B cell (primary cell): ENCODE results near the gene HOXA5. TPM values are rescaled to one million over a fixed set of nuclear protein-coding genes. Genes with fewer than 3 reads are reported as not detected.
A peak's percentile ranks its signal among the peaks of the same experiment; 100 is the strongest.

Experiments
- ATAC-seq: fragments of 200-7000 bp; cut with Tn5 transposase; one replicate; pipeline ENCODE4 v1.10.0; 2021; ENCODE audit warnings: low read depth, mild to moderate bottlenecking, moderate number of reproducible peaks, moderate library complexity
- CTCF ChIA-PET: fragments of 350-600 bp; sonication (Branson Sonifier 250); formaldehyde crosslinking; loops from one replicate; lab custom pipeline; 2021; ENCODE audit warnings: antibody characterized with exemption, inconsistent platforms; lab: Charles Lee
- POLR2A ChIA-PET: fragments of 350-600 bp; sonication (Branson Sonifier 250); formaldehyde crosslinking; loops from one replicate; lab custom pipeline; 2021; ENCODE audit warnings: antibody characterized with exemption; lab: Charles Lee
- DNase-seq: peaks from one replicate; pipeline ENCODE4 v3.0.0; 2013
- H2AFZ ChIP-seq: 2 replicates; pipeline ENCODE4 v1.6.1; 2012; ENCODE audit warnings: mild to moderate bottlenecking, low read depth, low read length; ENCODE audit not compliant: insufficient read depth, poor library complexity, severe bottlenecking
- H3K27ac ChIP-seq, 2 donors: 1 replicate in 1 of 2; 2 replicates in 1 of 2; pipeline ENCODE4 v1.5.1; 2012 to 2013; ENCODE audit warnings: low read length in 2 of 2, mild to moderate bottlenecking in 2 of 2, moderate library complexity in 1 of 2
- H3K27me3 ChIP-seq, 4 experiments: fragments of 200-600 bp in 1 of 4; sonication (generic) in 1 of 4; replicated peaks in 1 of 4; 1 replicate in 2 of 4; 2 replicates in 2 of 4; pipeline versions ENCODE4 v1.6.1 to v1.7.0; 2013 to 2016; ENCODE audit warnings: low read length in 3 of 4, mild to moderate bottlenecking in 2 of 4, mixed read lengths in 1 of 4, moderate library complexity in 1 of 4; ENCODE audit not compliant: insufficient read depth in 4 of 4, control insufficient read depth in 3 of 4; ENCODE audit errors: control extremely low read depth in 1 of 4
- H3K36me3 ChIP-seq, 2 experiments: replicated peaks in 1 of 2; 1 replicate in 1 of 2; 2 replicates in 1 of 2; pipeline versions ENCODE4 v1.6.1 to v1.7.1; 2013; ENCODE audit warnings: low read length in 1 of 2; ENCODE audit not compliant: insufficient read depth in 2 of 2, control insufficient read depth in 1 of 2; ENCODE audit errors: control extremely low read depth in 1 of 2, extremely low read depth in 1 of 2
- H3K4me1 ChIP-seq, 2 donors: fragments of 200-600 bp in 1 of 2; sonication (generic) in 1 of 2; 1 replicate in 1 of 2; 2 replicates in 1 of 2; pipeline versions ENCODE4 v1.5.1 to v1.6.1; 2013 to 2017; ENCODE audit warnings: low read length in 2 of 2; ENCODE audit not compliant: control insufficient read depth in 2 of 2, insufficient read depth in 2 of 2
- H3K4me2 ChIP-seq: replicated peaks from 2 replicates; pipeline ENCODE3; 2012; ENCODE audit warnings: mild to moderate bottlenecking, low read depth, low read length; ENCODE audit not compliant: poor library complexity, severe bottlenecking
- H3K4me3 ChIP-seq, 5 experiments: fragments of 200-600 bp in 1 of 5; sonication (generic) in 1 of 5; 1 replicate in 3 of 5; 2 replicates in 2 of 5; pipeline versions ENCODE4 v1.5.1 to v1.7.0; 2011 to 2016; ENCODE audit warnings: low read length in 4 of 5, mild to moderate bottlenecking in 4 of 5, low read depth in 2 of 5, control low read depth in 1 of 5, moderate library complexity in 1 of 5; ENCODE audit not compliant: insufficient read depth in 1 of 5; ENCODE audit errors: control extremely low read depth in 1 of 5, extremely low read depth in 1 of 5
- H3K79me2 ChIP-seq: fragments of 200-600 bp; sonication (generic); one replicate; pipeline ENCODE4 v1.6.0; 2016; ENCODE audit warnings: low read length; ENCODE audit not compliant: control insufficient read depth, insufficient read depth
- H3K9ac ChIP-seq: fragments of 200-600 bp; sonication (generic); 2 replicates; pipeline ENCODE4 v1.6.1; 2017; ENCODE audit warnings: mild to moderate bottlenecking, low read length, moderate library complexity
- H3K9me3 ChIP-seq, 3 donors: one replicate each; pipeline versions ENCODE4 v1.6.1 to v1.7.1; 2013; ENCODE audit warnings: low read length in 2 of 3; ENCODE audit not compliant: control insufficient read depth in 2 of 3, insufficient read depth in 1 of 3; ENCODE audit errors: control extremely low read depth in 1 of 3
- H4K20me1 ChIP-seq: 2 replicates; pipeline ENCODE4 v1.6.0; 2012; ENCODE audit warnings: mild to moderate bottlenecking, low read length; ENCODE audit not compliant: insufficient read depth, control insufficient read depth, poor library complexity, severe bottlenecking
- H3K27ac Mint-ChIP-seq: one replicate; pipeline ENCODE4 v1.8.0; 2021; ENCODE audit warnings: mixed read lengths
- H3K27me3 Mint-ChIP-seq: one replicate; pipeline ENCODE4 v1.8.0; 2021; ENCODE audit warnings: mixed read lengths
- H3K4me1 Mint-ChIP-seq: one replicate; pipeline ENCODE4 v1.8.0; 2021; ENCODE audit warnings: mixed read lengths
- H3K4me3 Mint-ChIP-seq: one replicate; pipeline ENCODE4 v1.8.0; 2021; ENCODE audit warnings: mixed read lengths
- H3K9me3 Mint-ChIP-seq: one replicate; pipeline ENCODE4 v1.8.0; 2022; ENCODE audit warnings: mixed read lengths; ENCODE audit not compliant: insufficient read depth
- CTCF ChIP-seq: fragments of 200-600 bp; IDR thresholded peaks from one replicate; pipeline ENCODE4 v1.8.0; 2022; ENCODE audit warnings: antibody characterized with exemption, mild to moderate bottlenecking
- EZH2 ChIP-seq: IDR thresholded peaks from 2 replicates; pipeline ENCODE4 v1.6.1; 2012; ENCODE audit warnings: borderline replicate concordance, low read depth, mild to moderate bottlenecking, moderate library complexity, low read length; ENCODE audit not compliant: insufficient read depth, poor library complexity, severe bottlenecking
- WGBS: methylation state at CpG from one replicate; pipeline ENCODE4 v1.1.5; 2013; ENCODE audit warnings: missing lambda C conversion rate; ENCODE audit not compliant: insufficient coverage; 5-methylcytosine and 5-hydroxymethylcytosine counted together
- intact Hi-C: fragments of 100-400 bp; cut with micrococcal nuclease; formaldehyde crosslinking; loops from one replicate; pipeline ENCODE4 v1.10.0; 2022
- polyA plus RNA-seq: library from polyadenylated mRNA; depleted of rRNA; stranded (reverse); fragments of >200 nt; gene quantifications from 2 replicates; pipeline ENCODE4 v1.2.3, GENCODE V29; 2012
- total RNA-seq, 2 donors: library from RNA; stranded (reverse); fragments of 120-200 nt in 1 of 2; gene quantifications; 1 replicate in 1 of 2; 2 replicates in 1 of 2; pipeline versions ENCODE4 v1.2.3 to v1.2.4, GENCODE V29; 2013 to 2022

The HOXA5 gene
- total and polyA plus RNA-seq, 2 donors (not counting 1 experiment from before 2014, with no cell fraction given) = not detected

DNA sequence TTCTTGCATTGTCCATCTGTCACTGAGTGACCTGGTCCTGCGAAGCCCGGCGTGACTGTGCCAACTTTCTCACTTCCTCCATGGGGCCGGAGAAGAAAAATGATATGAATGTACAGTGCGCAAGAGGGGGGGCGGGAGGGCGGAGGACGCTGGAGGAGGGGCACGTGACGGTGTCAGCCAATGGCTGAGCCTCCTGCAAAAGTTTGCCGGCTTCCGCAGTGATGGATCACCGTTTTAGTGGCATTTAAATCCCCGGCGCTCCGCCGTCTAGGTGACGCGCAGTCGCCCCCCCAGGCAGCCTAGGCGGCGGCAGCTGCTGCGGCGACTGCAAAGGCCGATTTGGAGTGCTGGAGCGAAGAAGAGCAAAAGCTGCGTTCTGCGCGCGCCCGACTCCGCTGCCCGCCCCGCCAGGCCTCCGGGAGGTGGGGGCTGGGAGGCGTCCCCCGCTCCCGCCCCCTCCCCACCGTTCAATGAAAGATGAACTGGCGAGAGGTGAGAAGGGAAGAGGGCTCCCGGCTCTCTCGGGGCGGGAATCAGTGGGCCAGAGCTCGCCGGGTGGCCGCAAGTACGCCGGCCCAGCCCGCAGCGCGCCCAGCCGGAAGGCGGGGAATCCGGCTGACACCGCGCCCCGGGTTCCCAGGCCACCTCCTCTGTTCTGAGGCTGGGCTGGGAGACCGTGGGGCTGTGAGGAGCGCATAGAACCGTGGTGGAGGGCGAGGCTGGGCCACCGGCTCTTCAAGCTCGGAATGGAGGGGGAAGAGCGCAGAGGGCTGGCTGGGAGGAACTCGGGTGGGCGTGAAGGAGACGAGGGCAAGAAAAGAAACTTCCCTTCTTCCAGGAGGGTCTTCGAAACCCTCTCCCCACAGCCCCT is 47.3 kb downstream of the HOXA5 start, which contains the start of gene HOXA1:
HOXA1 (minus strand) TSS at position 104 of the 871 bp plus-strand sequence; CDS start at position 16, 88 bp downstream.
- H3K36me3 ChIP-seq = no peaks in the 10 kb centered on the region
- intact Hi-C loops = loop anchor here (1.0 to 5.0 kb wide), 6 partner anchors 35 to 1234 kb away; partner anchors contain the start of gene SKAP2
- WGBS = under 1% methylated on average over 50 of the region's 68 CpGs
- H3K27me3 ChIP-seq = peaks cover 2 to 79% (median 46%) of the 10 kb centered on the region in 4 experiments
- H3K4me2 ChIP-seq = peak within 1 kb of the TSS; percentile 97
- ChIA-PET POLR2A (interaction anchor here (0.6 kb wide), 1 partner anchor 433 kb away, joined by 5 read pairs; no protein-coding TSS in a partner anchor), CTCF (interaction anchor here (0.7 to 1.0 kb wide), 5 partner anchors 55 to 415 kb away, joined by 3 to 4 read pairs (median 3); no protein-coding TSS in a partner anchor)
- H3K9ac ChIP-seq = peak within 1 kb of the TSS; percentile 91
- no peaks in the 10 kb centered on the region for H3K79me2 ChIP-seq
- peaks cover 0 to 21% (median 0%) of the 10 kb centered on the region in 3 donors for H3K9me3 ChIP-seq
- no peak for TF ChIP-seq EZH2
- no peak for TF ChIP-seq CTCF
- H2AFZ ChIP-seq = peak within 1 kb of the TSS; percentile 93
- Mint-ChIP-seq H3K27me3 (peaks cover 59% of the 10 kb centered on the region), H3K27ac (peak within 1 kb of the TSS; percentile 73), H3K9me3 (no peaks in the 10 kb centered on the region), H3K4me1 (peaks cover 32% of the 10 kb centered on the region), H3K4me3 (peak within 1 kb of the TSS; percentile 88)
- peaks cover 32 to 37% of the 10 kb centered on the region in 2 donors for H3K4me1 ChIP-seq
- DNase-seq (peak; percentile 84), ATAC-seq (peak; percentile 82)
- peaks cover 12% of the 10 kb centered on the region for H4K20me1 ChIP-seq
- peak within 1 kb of the TSS; percentile 68 to 91 (median 79) for H3K4me3 ChIP-seq
- peak within 1 kb of the TSS; percentile 2 to 53 for H3K27ac ChIP-seq
